ENCODE results near the gene SCN1A.

DNA sequence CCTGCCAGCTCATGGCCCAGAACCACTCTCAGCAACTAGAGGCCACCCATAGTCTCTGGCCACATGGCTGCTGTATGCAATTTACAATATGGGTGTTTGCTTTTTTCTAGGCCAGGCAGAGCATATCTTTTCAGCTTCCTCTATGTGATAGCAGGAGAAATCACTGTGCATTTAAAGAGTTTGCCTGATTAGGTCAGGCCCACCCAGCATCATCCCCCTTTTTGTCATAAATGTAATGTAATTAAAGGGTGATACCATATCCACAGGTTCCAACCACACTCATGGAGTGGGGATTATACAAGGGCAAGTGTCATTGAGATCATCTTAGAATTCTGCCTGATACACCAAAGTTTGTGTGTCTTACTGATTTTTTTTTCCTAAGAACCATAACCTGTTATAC lies 102.5 kb downstream of the SCN1A start:
- TF ChIP-seq, protein P1, sequence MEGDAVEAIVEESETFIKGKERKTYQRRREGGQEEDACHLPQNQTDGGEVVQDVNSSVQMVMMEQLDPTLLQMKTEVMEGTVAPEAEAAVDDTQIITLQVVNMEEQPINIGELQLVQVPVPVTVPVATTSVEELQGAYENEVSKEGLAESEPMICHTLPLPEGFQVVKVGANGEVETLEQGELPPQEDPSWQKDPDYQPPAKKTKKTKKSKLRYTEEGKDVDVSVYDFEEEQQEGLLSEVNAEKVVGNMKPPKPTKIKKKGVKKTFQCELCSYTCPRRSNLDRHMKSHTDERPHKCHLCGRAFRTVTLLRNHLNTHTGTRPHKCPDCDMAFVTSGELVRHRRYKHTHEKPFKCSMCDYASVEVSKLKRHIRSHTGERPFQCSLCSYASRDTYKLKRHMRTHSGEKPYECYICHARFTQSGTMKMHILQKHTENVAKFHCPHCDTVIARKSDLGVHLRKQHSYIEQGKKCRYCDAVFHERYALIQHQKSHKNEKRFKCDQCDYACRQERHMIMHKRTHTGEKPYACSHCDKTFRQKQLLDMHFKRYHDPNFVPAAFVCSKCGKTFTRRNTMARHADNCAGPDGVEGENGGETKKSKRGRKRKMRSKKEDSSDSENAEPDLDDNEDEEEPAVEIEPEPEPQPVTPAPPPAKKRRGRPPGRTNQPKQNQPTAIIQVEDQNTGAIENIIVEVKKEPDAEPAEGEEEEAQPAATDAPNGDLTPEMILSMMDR (conservative IDR thresholded peaks at IDR 0.05; ENCODE audit: low read length), result no peak
- no peak for TF ChIP-seq EZH2phosphoT487 (IDR thresholded peaks at IDR 0.05; ENCODE audit: borderline replicate concordance)

Measured in Loucy (cell line).